GM19239 (cell line): ENCODE data around the gene ZNF423.

Source experiments
- DNase-seq: peaks from one replicate; pipeline ENCODE4 v3.0.0; 2011; ENCODE audit warnings: low spot score; ENCODE audit not compliant: insufficient read length
- FAIRE-seq: peaks from 2 replicates; lab custom pipeline; 2011; peaks lifted over from hg19 to GRCh38; lab: Jason Lieb, UNC

Gene ZNF423

DNA sequence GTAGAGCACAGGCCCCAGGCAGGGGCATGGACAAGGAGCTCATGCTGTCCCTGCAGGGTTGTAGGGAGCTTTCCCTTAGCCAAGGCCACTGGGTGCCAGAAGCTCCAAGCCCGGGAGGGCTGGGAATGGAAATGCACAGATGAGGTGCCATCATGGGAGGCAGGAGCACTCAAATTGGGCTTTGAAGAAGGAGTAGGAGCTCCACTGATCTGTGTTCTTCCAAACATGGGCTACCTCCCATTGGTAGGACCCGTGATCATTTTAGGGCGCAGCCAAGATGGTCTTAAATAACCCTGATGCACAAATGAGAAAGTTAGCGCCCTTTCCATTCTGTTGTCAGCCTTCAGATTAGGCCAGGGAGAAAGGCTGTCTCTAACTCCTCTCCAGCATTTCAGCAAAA is 201.5 kb downstream of the ZNF423 start:
- no peak for FAIRE-seq

DNA sequence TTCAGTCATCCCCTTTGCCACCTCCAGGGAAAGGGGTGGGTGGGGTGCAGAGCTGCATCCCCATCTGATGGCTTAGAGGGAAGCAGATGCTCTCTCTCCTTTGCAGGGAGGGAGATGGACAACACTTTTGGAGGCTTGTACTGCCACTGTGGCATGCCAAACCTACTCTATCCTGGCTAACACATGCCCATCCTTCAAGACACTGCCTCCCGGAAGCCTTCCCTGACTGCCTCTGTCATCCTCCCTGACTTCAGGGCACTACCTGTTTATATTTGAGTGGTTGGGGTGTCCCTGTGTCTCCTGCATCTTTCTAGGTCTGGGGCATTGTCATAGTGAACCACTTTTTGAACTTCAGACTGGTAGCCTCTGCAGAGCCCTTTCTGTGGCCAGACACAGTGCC is 202.3 kb downstream of the ZNF423 start:
- no peak for FAIRE-seq
- DNase-seq = no peak

More for the DNA sequence above, 201.5 kb downstream of the ZNF423 start:
- DNase-seq = no peak

DNA sequence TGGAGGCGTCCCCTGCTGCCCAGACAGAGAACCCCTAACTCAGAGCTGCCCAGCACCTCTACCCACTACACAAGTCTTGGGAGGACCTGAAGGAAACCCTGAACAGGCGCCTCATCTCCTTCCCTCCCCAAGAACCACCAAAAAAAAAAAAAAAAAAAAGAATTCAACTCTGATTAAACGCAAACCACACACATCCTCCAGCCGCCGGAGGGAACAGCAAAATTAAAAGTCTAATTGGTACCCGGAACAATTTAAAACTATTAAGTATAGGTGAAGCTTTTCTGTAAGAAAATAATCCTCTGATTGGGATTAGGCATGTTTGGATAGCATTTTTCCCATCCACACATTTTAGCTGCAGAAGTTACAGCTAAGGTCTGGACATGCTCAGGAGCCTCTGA is 202.7 kb downstream of the ZNF423 start:
- DNase-seq (no peak), FAIRE-seq (no peak)

DNA sequence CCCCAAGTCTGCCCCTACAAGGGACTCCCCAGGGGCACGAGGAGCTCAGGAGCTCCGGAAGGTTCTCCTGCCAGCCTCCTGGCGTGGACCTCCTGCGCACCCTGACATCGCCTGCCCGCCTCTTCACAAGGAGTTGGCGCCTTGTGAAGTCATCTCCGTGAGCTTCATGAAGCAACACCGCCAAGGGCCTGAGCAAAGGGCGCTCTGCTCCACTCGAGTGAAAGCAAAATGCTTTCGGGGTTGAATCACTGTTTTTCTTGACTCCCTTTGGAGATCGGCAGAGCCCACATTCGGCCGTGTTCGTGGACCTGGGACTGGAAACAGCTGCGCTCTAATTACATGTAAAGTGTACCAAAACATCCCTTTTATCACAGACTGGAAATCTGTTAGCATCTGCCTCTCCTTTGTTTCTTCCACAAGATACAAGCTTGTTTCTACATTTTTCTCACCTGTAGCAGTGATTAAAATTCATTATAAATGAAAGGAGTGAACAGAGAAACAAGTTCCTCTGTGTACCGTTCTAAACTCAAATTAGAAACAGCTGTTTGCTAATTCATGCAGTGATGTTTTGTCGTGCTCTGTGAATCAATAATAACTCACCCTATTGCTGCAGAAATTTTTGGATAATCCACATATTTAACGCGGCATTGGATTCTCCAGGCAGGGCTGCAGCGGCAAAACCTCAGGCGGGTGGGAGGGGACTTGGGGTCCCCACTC is 203.3 kb downstream of the ZNF423 start:
- FAIRE-seq (no peak), DNase-seq (no peak)

DNA sequence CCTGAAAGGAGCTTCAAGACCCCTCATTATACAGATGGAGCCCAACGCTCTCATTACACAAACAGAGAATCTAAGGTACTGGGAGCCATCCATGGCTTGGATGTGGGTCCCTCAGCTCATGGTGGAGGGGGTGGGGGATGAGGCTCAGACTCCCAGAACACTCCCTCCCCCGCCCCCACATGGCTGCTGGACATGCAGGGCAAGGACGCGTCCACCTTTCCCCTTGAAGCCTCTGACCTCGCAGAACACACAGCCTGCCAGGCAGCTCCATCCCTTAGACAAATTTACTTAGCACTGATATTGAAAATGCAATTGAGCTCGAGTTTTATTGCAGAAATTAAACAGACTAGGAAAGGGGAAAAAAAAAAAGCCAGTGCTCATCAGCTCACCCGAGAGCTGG is 203.9 kb downstream of the ZNF423 start:
- FAIRE-seq = no peak
- no peak for DNase-seq

DNA sequence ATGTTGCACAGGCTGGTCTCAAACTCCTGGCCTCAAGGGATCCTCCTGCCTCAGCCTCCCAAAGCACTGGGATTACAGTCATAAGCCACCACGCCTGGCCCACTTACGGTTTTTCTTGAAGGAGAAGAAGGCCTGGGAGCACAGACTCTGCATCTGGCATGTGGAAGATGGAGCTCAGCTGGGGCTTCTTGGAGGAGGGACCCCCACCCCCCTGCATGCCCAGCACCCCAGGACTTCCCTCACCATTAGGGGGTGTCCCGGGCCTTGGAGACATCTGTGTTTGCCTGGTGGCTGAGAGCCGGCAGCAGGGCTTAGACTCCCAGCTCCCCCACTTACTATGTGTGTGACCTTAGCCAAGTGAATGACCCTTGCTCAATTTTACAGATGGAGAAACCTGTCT is 204.7 kb downstream of the ZNF423 start:
- DNase-seq = no peak
- FAIRE-seq = no peak

DNA sequence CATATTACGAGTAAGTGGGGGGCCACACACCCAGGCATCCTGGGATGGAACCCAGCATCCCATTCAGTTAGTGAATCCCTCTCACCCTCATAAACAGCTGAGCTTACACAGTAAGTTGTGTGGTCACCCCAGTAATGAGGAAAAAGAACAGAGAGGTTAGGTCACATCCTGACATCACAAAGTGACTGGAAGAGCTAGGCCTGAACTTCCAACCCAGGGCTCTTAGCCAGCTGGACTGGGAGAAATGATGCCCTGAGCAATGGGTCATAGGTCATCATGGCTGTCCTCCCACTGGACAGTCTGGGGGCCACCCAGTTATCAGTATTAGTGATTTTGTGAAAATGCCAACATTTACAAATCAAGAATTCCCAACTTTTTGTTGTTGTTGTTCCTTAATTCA is 205.3 kb downstream of the ZNF423 start:
- FAIRE-seq = no peak
- no peak for DNase-seq

DNA sequence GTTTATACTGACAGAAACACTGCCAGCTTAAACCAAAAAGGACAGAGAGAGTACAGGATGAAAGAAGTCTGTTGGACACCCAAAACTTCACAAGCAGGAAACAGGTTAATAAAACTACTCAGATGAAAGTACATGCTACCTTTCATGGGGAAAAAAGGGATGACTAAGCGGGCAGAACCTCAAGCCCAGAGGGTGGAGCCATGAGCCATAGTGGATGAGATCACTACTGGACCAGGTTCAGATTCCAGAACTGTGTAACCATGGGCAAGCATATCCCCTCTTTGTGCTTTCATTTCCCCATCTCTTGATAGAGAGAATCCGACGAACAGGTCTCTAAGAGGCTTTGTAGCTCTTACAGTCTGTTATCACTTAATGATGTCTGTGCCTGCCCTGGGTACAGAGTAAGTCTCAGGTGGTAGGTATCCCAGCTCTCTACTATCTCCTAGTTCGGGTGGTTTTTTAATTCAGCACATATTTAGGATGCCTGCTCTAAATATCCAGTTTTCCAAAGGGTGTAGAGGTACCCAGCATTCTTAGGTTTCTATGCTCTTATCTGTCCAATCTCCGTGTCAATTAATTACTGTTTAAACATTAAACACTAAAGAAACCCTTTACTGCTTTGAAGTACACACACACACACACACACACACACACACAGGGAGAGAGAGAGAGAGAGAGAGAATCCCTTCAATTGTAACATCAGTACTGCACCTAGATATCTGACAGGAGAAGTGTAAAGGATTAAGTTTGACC is 206.7 kb downstream of the ZNF423 start:
- DNase-seq (no peak), FAIRE-seq (no peak)

DNA sequence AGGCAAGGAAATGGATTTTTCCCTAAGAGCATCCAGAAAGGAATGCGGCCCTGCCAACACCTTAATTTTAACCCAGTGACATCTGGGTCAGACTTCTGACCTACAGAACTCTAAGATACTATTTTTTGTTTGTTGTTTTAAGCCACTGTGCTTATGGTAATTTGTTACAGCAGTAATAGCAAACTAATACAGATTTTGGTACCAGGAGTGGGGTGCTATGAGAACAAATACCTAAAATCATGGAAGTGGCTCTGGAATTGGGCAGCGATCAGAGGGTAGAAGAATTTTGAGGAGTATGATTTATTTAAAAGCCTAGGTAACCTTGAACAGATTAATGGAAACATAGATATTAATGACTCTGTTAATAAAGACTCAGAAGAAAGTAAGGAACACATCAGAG is 208.2 kb downstream of the ZNF423 start:
- FAIRE-seq = no peak
- DNase-seq = no peak

DNA sequence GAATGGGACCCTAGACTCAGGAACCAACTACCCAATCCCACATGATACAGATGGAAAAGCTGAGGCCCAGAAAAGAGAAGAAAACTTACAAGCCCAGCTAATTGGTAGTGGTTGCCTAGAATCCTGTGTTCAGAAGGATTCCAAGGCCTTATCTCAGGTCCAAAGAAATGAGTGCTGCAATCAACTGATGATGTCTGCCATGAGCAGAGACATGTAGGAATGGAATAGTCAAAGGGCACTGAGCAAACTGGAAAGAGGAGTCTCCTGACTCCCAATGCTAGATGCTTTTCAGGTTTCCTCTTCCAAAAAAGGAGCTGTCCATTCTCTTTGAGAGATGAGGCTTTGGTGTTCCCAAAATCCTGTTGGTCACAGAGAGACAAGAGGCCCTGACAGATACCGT is 210.6 kb downstream of the ZNF423 start:
- FAIRE-seq (no peak), DNase-seq (no peak)

DNA sequence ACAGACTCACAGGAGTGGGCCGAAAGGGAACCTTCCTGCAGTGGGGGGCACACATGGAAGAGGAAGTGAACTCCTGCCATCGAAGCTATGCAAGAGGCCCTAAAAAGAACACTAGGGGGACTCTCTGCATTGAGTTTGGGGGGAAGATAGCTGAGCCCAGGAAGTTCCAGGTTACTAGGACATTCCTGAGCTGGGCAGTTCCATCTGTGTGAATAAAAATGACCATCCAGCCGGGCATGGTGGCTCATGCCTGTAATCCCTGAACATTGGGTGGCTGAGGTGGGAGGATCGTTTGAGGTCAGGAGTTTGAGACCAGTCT is 211.8 kb downstream of the ZNF423 start:
- FAIRE-seq (no peak), DNase-seq (no peak)

DNA sequence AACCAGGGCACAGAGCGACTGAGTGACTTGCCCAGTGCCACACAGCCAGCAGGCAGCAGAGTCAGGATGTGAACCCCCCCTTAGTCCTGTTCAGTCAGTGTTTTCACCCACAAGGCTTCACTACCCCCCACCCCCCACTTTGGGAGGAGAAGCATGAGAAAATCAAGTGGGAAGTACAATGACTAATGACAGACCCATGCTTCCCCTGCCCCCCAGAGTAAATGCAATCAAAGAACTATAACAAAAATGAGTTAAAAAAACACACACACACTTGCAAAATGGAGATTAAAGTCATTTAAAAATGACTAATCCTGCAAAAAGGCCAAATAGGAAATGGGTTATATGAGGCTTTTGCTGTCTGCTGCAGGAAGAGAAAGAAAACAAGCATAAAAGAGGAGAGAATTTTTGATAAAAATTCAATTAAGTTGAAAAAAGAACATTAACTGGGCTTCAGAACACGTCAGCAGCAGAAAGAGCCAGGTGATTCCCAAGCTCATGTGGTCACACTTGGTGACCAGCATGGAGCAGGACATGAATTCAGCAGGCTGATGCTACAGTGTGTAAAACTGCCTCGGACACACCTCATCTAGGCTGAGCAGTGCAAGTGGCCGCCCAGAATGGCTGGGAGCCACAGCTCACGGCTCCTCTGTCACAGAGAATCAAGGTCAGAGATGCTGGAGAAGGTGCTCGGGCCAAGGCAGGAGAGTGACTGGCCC is 212.3 kb downstream of the ZNF423 start:
- no peak for DNase-seq
- FAIRE-seq = no peak

DNA sequence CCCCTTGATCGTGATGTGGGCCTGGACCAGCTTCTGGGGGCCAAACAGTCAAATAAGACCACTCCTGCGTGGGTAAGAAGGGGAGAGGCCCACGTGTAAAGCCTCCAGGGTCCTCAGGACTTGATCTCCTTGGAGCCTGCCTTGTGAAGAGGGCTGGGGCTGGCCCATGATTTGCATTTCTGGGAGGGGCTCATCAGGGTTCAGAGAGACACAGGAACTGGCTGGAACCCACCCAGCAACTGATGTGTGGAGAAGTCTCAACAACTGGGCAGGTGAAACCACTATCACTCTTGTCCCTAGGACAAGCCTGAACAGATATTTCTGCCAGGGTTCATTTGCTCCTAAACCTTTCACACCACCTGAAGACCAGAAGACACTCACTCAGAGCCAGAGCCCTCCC is 214.7 kb downstream of the ZNF423 start:
- FAIRE-seq (no peak), DNase-seq (no peak)

DNA sequence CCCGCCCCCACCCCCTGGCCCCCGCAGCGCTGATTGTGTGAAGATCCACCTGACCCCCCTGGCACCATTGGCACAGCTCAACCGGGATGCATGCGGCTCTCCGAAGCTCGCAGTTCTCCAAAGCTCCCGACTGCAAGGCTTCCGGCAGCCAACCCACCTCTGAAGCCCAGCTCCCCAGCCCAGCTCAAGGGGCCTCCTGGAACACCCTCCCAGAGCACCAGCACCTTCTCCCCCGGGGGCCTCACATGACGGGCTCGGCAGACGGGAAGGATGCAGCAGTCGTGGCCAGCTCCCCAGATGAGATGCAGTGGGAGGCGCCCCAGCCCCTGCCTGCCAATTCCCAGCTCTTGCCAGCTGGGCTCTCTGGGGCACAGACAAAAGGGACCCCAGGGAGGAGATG is 215.3 kb downstream of the ZNF423 start:
- no peak for DNase-seq

DNA sequence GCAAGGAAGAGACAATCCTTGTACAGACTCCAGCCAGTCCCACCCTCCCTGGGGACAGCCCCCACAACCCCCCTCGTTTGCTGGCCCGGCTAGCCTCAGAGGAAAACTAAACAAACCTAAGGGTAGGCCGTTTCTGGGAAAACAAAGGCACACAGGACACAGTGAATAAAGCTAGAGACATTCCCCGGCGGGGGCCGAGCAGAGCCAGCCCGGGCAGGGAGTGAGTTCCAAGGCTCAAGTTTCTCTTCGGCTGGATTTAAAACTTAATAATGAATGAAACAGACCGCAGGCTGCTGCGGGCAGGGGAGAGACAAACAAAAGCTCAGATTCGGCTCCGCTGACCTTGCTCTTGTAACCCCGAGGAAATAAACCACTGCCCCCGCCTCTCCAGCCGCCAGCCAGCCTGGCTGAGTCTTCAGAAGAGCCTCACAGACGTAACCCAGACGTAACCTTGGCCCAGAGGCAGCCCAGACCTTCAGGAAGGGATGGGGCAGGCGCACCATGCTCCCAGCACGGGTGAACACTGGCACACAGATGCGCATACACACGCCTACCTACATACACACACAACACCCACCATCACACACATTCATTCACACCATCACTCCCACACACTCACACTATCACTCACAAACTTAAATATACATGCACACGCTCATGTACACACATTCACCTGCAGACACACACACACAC is 216.0 kb downstream of the ZNF423 start:
- DNase-seq = no peak
- FAIRE-seq = no peak

More for the DNA sequence above, 215.3 kb downstream of the ZNF423 start:
- no peak for FAIRE-seq

DNA sequence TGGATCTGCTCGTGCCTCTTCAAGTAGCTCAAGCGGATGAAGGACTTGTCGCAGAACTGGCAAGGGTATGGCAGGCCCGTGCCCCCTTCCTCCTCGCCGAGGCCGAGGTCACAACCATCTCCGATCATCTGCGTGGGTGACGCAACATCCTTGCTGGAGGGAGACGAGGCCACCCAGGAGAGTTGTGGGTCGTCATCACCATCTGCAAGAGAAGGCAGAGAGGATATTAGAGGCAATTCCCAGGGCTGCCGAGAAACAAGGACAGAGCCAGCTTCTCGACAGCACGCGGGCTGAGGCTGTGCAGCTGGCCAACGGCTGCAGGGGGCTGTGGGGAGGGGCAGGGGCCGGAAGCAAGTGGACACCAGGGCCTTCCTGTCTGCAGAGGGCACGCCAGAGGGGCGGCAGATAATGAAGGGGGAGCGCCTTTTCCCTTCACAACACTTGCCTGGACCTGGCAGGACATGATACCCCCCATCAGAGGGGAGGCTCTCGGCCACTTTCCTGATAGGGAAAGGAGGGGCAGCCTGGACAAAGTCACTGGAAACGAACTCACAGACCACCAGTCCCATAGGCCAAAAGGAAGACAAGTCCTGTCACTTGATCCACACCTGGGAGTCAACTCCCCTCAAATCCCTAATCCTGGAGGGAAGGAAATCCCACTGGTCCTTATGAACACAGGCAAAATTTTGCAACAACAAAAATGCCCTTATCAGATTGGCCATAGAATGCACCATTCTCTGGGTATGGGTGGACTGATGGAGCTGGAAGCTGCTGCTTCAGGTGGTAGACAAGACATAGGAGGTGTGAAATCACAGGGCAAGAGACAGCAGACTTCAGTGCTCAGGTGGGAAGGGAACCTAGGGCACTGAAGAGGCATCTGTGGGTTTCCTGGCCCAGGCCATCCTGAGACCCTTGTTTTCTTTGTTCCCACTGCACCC is 217.0 kb downstream of the ZNF423 start:
- FAIRE-seq = no peak

DNA sequence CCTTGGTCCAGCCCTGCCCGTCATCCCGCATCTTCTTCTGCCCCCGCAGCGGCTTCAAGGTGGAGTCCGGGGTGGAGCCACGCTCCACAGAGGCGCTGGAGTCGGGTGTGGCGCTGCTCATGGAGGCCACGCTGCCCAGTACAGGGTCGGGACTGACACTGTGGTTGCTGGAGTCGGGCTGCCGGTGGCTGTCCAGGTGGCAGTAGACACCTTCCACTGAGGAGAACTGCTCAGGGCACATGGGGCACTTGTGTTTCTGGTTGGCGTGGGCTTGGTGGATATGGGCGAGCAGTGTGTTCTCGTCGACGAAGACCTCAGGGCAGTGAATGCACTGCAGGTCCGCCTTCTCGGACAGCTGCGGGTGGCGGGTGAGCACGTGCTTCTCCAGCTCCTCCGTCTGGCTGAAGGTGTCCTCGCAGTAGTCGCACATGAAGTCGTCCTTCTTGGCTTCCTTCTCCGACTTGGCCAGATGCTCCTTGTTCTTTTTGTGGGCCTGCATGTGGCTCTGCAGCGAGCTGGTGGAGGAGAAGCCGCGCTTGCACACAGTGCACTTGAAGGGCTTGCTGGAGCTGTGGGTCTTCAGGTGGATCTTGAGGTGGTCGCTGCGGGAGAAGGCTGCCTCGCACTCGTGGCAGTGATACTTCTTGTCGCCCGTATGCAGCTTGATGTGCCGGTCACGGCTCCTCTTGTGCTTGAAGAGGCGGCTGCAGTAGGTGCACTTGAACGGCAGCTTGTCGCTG is 217.8 kb downstream of the ZNF423 start:
- DNase-seq (no peak), FAIRE-seq (no peak)

More for the DNA sequence above, 217.0 kb downstream of the ZNF423 start:
- no peak for DNase-seq

DNA sequence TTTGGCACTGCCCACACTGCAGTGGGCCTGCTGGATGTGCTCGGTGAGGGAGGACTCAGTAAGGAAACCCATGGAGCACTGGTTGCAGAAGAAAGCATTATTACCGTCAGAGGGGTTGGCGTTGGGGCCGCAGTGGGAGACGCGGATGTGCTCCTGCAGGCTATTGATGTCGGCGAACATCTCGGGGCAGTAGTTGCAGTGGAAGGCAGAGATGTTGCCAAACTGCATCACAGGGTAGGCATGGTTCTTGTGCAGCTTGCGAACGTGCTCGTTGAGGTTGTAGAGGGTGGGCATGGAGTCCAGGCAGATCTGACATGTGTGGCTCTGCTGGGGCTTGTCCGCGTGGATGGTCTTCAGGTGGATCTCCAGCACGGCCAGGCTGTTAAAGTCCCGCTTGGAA is 218.4 kb downstream of the ZNF423 start:
- DNase-seq = no peak
- FAIRE-seq = no peak

DNA sequence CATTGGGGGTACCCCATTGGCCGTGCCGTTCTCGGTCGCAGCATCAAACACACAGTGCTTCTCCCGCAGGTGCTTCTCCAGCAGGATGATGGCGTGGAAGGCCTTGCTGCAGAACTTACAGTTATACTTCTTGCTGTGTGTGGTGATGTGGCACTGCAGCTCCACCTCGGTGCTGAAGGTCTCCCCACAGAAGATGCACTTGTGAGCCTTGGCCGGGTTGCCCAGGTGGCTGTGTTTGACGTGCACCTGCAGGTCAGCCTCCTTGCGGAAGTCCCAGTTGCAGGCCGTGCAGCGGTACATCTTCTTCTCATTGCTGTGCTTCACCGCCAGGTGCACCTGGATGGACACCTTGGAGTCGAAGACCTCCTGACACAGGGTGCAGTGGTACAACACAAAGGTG is 219.3 kb downstream of the ZNF423 start:
- no peak for FAIRE-seq
- DNase-seq = no peak
